NCI-H524 (cell line): ENCODE data around the gene GLYAT.

Experiments used
- DNase-seq, 2 experiments: peaks; one replicate each; lab custom pipeline; 2025; lab: John Stamatoyannopoulos, UW

Gene GLYAT, protein sequence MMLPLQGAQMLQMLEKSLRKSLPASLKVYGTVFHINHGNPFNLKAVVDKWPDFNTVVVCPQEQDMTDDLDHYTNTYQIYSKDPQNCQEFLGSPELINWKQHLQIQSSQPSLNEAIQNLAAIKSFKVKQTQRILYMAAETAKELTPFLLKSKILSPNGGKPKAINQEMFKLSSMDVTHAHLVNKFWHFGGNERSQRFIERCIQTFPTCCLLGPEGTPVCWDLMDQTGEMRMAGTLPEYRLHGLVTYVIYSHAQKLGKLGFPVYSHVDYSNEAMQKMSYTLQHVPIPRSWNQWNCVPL

DNA sequence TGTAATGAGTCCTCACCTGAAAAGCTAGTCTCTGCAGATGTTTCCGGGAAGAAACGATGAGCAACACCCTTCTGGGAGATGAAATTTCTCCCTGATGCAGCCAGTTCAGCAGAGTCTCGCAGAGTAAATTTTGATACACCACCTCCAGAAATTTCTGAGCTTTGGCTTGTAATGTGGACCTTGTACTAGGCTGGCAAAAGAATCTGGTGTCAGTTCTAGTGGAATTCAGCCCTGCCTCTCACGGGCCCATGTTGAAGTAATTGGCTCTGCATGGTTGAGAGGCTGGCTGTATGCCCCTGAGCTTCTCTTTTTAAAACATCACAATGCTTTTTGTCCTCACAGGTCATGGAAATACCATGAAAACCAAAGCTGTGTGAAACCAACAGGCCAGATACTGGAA is at the start of gene GLYAT:
Gene GLYAT, minus strand, starts transcription at position 125 of the 400 bp plus-strand sequence. CDS start 7,447 bp downstream, outside the sequence.
- DNase-seq = no peak

DNA sequence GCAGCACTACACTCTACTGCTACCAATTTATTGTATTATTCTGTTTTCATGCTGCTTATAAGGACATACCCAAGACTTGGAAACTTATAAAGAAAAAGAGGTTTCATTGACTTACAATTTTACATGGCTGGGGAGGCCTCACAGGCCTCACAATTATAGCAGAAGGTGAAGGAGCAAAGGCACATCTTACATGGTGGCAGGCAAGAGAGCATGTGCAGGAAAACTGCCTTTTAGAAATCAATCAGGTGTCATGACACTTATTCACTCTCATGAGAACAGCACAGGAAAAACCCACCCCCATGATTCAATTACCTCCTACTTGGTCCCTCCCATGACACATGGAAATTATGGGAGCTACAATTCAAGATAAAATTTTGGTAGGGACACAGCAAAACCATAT is 49.6 kb upstream of the GLYAT start:
- DNase-seq = no peak

DNA sequence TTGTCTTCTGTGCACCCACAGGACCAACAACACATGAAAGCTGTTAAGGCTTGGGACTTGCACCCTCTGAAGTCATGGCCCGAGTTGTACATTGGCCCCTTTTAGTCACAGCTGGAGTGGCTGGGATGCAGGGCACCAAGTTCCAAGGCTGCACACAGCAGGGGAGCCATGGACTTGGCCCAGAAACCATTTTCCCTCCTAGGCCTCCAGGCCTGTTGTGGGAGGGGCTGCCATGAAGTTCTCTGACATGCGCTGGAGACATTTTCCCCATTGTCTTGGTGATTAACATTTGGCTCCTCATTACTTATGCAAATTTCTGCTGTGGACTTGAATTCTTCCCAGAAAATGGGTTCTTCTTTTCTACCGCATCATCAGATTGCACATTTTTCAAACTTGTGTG is 48.8 kb upstream of the GLYAT start:
- no peak for DNase-seq

DNA sequence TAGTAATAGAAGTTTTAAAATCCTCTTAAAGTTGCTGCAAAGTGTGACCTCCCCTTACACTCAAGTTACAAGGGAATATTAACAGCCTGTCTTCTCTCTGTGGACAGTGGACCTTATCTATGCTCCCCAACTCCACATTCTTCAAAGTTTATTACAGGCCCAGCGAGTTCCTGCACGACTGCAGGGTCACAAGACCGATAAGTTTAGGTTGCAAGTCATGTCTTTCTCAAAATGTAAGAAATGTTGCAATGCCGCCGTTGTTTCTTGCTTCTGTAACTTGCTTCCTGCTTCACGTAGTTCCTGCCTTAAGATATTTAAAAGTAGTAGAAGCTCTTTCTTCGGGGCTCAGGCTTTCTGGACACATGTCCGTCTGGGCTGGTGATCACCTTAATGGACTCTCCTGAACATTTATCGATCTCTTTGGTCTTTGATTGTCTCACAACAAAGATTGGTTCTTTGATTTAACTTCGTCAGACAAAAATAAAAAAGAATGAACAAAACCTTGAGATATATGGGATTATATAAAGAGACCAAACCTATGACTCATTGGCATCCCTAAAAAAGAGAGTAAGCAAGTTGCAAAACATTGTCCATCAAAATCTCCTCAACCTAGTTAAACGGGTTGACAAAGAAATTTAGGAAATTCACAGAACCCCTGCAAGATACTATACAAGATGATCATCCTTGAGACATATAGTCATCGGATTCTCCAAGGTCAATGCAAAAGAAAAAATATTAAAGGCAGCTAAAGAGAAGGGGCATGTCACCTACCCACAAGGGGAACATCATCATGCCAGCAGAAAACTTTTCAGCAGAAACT is 45.4 kb upstream of the GLYAT start:
- no peak for DNase-seq

DNA sequence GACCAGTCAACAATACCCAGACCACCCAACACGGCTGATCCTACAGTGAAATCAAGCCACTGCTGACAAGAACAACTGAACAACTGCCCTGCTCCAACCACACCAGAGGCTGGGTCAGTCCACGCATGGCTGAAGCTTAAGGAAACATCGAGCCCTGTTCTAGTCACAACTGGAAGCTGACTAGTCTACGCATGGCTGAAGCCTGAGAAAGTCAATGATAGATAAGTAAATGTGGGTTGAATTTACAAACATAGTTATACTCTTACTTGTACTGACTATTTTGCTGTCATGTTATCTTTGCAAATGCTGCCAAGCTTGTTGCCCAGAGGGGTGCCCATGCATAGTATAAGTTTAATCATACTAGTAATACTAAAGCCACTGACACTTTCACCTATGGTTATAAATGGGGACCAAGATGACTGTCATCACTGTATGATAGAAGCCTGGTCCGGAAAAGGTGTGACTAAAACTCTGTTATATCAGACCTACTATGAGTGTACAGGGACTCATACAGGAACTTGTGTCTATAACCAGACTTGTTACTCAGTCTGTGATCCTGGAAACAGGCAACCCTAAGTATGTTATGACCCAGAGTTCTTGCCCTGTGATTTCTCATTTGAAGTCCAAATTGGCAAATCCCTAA is 43.4 kb upstream of the GLYAT start:
- DNase-seq = no peak

DNA sequence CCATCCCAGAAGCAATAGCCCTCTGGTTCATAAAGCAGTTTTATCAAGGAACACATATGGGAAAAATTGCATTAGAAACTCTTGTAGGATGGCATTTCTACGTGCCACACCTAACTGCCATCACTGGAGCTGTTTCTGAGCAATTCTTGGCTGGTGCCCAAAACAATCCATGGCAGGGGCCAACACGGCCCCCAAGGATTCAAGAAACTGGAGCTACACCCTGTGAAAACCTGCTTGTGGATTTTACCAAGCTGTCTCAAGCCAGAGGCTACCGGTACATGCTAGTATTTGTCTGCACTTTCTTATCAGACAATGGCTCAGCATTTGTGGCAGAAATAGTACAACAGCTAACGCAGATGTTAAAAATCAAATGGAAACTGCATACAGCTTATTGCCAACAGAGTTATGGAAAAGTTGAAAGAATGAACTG is 42.4 kb upstream of the GLYAT start:
- no peak for DNase-seq

DNA sequence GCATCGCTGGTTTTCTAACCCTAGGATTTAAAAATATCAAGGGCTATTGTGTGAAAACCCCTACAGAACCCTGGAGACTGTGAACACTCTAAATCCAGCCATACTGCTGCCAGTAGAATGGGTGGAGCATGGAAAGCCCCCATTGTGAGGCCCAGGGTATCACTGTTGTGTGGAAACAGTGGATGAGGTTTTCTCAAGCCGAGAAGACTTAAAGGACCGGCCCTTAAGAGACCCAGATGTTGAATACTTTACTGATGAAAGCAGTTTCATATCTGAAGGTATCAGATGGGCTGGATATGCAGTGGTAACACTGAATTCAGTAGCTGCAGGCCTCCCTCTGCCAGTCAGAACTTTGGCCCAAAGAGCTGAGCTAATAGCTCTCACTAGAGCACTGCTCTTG is 41.6 kb upstream of the GLYAT start:
- no peak for DNase-seq

DNA sequence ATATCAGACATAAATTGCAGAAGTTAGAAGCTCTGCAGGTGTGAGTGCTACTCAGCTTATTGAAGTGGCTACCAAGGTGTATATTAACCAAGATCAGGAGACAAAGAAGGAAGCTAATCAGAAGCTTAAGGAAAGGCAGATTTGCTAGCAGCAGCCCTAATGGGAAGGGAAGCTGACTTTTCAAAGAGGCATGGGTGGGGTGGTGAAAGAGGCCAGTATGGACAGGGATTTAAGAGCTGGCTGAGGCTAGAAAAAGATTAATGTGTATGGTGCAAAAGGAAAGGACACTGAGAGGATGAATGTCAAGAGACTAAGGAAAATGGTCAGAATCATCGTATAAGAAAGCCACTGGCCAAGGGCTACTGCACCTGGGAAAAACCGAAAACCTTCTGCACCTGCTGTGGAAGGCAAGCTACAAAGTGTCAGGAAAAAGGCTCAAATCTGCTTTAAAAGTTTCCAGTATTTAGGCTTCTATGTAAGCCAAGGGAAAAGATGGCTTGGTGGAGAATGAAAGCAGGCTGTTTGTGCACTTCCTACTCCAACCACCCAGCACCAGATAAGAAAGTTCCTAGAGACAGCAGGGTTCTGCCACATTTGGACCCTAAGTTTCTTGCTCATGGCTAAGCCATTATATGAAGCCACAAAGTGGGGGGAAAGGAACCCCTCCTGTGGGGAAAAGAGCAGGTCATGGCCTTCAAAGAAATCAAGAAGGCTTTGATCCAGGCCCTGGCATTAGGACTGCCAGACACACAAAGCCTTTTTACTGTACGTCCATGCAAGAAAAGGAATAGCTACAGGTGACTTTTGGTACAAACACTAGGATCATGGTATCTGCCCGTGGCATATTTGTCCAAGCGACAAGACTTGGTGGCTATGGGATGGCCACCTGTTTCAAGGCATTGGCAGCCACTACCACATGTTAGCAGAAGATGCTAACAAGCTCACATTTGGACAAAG is 40.9 kb upstream of the GLYAT start:
- no peak for DNase-seq

DNA sequence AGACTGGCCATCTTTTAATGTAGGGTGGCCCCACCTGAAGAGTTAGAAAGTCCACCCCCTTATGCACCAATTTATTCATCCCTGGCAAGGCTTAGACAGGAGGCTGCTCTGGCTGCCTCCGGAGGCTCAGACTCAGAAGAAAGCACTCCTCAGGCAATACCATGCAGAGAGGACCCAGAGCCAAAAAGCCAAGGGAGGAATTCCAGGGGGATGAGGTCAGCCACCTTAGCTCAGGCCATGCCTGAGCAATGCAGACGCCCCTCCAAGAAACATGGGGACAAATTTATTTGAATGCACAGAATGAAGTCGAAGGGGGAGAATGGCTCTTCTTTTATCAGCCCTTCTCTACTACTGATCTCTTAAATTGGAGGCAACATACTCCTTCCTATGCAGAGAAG is 39.7 kb upstream of the GLYAT start:
- DNase-seq = no peak

DNA sequence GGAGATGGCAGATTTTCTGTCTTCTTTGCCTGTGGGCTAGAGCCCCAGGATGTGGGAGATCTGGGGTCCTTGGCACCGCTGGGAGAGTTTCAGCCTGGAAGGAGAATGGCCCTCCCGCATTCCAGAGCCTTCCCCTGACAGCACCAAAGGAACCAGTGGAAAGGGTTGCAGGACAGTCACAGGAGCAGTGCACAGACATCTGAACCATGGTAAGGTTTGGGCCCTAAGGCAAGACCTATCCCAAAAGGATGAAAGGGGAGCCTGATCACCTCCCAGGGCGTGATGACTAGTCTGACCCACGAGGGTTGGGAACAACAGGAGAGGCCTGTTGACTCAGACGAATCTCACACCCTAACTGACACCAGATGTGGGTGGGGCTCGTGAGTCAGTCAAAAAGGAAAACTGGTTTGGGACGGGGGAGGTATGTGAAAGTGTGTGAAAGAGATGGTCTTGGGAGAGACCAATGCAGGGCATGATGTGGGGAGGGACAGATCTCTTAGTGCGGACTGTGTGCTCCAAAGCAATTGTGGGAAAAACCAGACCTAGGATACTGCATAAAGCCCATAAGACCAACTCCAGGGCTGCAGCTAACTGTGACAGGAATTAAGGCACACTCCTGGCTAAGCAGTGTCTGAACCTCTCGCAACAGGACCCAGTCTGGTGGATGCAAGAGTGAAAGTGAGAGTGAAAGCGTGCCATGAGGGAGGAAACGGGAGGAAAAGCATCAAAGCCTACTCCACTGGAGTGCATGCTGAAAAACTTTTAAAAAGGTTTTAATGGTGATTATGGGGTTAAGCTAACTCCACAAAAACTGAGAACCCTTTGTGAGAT is 39.1 kb upstream of the GLYAT start:
- no peak for DNase-seq

DNA sequence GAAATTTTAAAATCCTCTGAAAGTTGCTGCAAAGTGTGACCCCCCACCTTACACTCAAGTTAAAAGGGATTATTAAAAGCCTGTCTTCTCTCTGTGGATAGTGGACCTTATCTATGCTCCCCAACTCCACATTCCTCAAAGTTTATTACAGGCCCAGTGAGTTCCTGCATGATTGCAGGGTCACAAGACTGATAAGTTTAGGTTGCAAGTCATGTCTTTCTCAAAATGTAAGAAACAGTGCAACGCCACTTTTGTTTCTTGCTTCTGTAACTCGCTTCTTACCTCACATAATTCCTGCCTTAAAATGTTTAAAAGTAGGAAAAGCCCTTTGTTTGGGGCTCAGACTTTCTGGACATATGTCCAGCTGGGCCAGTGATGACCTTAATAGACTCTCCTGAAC is 38.4 kb upstream of the GLYAT start:
- DNase-seq = no peak

DNA sequence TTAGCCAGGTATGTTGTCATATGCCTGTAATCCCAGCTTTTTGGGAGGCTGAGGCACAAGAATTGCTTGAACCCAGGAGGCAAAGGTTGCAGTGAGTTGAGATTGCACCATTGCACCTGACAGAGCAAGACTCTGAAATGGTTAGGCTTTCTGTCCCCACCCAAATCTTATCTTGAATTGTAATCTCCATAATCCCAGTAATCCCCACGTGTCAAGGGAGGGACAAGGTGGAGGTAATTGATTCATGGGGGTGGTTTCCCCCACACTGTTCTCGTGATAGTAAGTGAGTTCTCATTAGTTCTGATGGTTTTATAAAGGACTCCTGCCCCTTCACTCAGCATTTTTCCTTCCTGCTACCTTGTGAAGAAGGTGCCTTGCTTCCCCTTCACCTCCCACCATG is 37.6 kb upstream of the GLYAT start:
- DNase-seq = no peak

DNA sequence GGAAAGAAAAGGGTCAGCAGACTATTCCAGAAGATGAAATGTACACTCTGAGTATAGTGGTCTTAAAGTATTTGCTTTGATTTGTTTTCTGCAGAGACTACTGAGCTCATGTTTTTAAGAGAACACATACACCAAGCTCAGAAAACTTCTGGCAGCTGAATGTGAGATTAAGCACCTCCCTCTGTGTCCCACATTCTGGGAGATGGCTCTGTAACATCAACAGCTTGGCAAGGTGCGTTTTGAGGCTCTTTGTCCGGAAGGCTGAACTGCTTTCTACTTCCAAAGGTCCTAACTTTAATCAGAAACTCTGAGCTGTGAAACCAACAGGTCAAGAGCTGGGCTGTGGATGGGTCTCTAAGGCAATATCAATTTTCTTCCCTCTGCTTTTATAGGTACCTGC is 36.4 kb upstream of the GLYAT start:
- DNase-seq = no peak

DNA sequence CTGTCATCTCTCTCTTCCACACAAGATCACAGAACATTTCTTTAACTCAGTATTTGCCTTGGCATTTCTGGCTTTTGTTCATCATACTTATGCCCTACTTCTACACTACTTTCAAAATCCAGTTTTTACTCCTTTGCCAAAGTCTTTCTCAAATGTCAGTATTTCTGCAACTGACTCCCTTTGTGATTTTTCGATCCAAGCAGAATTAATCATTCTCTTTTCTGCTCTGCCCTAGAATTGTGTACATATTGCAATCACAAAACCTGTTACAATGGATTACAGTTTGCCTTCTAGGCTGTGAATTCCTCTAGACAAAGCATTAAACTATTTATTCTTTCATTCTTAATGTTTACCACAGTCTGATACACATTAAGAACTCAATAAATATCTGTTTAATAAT is 33.3 kb upstream of the GLYAT start:
- no peak for DNase-seq

DNA sequence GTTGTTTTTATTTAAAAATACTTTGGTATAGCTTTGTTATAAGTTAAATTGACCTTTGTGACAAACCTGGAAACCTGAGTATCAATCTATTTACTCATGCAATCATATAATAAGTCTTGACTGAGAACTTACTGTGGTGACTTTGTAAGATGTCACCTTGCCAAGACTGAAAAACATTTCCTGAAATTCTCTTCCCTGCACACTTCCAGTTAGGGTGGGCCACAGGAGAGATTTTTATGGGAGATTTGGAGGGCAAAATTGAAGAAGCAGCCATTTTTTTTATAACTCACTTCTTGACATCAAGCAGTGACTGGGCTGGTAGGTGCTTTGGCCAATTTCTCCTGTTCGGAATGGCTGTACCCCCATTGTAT is 31.4 kb upstream of the GLYAT start:
- DNase-seq = no peak

DNA sequence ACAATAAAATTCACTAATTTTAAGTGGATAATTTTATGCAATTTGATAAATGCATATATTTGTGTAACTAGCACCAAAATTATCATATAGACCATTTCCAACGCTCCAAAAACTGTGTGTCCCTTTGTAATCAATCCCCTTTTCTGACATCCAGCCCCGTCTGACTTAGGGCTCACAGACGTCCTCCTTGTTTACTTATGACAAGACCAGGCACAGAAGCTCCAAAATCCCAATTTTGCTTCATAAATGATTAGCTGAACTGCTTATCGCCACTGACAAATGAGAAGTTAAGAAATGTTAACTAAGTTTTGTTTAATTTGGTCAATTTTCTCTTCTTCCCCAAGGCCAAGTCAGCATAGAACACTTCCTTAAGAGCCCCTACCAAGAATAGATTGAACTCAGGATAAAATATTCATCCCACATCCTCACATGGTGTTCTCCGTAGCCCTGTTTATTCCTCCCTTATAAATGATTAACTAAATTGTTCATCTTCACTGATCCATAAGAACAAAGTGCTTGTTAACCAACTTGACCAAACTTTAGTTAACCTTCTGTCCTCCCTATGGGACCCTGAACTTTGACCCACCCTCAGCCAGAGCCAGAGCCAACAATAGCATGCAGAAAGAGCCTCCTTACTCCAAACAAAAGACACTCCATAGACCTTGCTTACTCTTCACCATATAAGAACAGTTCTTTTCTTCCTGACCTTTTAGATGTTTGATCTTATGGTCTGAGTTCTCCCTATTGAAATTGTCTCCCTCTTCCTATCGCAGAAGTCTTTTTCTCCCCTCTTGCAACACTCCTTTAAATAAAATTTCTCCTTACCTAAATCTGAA is 30.8 kb upstream of the GLYAT start:
- DNase-seq = no peak

DNA sequence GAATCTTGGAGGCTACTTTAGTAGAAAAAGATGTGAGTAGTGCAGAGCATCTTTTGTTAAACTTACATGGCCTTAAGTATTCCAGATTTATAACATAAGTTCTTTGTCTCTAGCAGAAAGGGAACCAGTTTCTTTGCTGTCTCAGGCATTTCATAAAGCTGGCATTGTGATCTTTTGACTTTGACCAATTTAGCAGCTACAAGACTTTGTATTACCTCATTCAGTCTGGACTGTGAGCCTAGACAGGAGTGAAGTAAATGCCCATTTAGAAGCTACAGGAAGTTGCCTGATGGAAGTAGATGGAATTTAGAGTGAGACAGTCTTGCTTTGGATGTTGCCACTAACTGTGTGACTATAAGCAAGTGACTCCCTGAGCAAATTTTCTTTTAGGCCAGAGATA is 25.7 kb upstream of the GLYAT start:
- no peak for DNase-seq

DNA sequence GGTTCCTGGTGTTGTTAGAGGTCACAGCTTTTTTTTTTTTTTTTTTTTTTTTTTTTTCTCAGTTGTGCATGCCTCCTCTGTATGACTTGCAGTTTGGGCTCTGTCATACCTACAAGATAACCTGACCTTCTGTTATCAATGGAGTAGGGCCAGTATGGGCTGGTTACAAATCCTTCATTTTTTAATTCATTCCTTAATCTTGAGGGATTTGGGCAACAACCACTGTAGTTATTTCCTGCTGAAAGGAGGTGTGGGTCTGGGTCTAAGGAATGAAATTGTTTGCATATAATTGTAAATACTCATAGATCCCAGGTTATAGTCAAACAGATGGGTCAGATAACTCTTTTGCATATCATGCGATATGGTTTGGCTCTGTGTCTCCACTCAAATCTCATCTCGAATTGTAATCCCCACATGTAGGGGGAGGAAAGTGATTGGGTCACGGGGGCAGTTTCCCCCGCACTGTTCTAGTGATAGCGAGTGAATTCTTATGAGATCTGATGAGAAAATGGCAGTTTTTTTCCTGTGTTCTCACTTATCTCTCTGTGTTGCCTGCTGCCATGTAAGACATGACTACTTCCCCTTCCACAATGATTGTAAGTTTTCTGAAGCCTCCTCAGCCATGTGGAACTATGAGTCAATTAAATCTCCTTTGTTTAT is 14.1 kb upstream of the GLYAT start:
- DNase-seq = no peak

DNA sequence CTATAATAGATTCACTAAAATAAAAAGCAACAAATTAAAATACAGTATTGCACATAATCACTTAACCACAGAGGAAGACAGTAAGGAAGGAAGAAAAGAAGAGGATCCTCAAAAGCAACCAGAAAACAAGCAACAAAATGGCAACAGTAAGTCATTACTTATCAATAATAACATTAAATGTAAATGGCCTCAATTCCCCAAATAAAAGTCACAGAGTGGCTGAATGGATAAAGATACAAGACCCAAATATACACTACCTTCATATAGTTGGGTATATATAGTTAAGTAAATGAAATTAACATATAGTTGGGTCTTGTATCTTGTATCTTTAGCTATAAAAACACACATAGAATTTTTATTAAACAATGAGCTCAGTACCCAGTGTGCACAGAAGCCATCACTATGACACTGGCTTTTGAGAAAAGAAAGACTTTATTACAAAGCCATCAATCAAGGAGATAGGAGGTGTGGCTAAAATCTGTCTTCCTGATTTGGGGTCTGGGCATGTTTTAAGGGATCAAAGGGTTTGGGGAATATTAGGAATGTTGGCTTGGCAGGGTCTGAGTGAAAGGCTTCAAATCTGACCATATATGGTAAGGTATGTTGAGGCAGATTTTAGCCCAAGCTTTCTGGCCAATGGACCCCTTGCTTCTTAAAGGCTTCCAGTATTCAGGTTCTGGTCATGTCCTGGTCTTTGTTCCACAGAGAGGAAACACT is 13.4 kb upstream of the GLYAT start:
- no peak for DNase-seq
